ENCODE results near the gene EXOC3L2. TPM values are rescaled to one million over a fixed set of nuclear protein-coding genes. Genes with fewer than 3 reads are reported as not detected.

The EXOC3L2 gene
- total RNA-seq, 1 experiment from 2014 or later, result not detected

DNA sequence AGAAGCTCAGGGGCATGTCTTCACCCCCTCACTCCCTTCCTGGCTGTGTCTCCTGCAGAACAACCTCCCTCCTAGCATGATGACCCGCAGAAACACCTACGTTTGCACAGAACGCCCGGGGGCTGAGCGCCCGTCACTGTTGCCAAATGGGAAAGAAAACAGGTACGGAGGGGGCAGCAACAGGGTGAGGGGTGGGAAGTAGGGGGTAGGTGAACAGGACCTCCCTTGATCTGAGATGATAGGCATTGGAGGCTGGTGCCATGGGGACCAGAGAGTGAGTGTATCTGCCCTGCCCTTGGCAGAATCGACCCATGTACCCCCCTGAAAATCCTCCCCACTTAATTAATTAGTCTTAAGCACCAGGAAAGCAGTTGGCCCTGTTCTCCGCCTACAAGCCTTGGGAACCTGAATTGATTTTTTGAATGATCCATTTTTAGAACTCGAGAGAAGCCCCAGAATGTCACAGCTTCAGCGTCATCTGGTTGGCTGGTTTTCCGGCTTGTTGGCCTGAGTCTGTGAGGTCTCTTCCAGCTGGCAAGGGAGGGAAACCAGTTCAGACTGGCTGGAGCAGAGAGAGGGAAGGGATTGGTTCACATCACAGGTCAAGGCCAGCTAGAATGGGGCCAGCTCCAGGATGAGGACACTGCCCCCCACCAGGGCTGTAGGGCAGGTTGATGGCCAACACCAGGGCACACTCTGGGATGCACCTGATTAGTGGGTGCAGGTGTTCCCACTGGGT is 49.3 kb upstream of the EXOC3L2 start (continued):
- TF ChIP-seq ZNF274 (IDR thresholded peaks at IDR 0.05; ENCODE audit: low read depth, low read length), result no peak
- no peak for TF ChIP-seq SP1 (IDR thresholded peaks at IDR 0.05; ENCODE audit: low read depth)

DNA sequence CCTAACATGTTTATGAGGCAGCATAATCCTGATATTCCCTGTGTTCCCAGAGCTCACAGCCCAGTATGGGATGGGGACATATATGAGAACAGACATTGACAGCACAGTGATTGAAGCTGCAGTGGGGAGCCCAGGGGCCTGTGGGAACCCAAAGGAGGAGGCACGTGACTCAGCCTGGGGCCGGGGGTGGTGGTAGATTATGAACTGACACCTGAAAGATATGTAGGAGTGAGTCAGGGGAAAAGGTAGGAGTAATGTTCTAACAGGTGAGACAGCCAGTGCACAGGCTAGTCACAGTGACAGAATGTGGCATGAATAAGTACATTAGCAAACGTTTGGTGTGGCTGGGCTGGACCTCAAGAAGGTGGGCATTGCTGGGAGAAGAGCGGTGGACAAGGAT is 48.5 kb upstream of the EXOC3L2 start:
- peaks cover 4% of the 10 kb centered on the region in 2 experiments; a peak in 1 of 4 replicates for H3K36me3 ChIP-seq (ENCODE audit: control insufficient read depth in 1 of 2, insufficient read depth in 2 of 2, low read length in 2 of 2)
- intact Hi-C loops (cut with micrococcal nuclease), result no loop called here
- H3K9me2 ChIP-seq (ENCODE audit: insufficient read depth), result no peaks in the 10 kb centered on the region
- peak overlapping the region; percentile 23 for H3K4me2 ChIP-seq (ENCODE audit: low read length)
- no peak for TF ChIP-seq JUND (IDR thresholded peaks at IDR 0.05)
- TF ChIP-seq SRF (IDR thresholded peaks at IDR 0.05; ENCODE audit: low read depth), result no peak
- TF ChIP-seq, protein P1, sequence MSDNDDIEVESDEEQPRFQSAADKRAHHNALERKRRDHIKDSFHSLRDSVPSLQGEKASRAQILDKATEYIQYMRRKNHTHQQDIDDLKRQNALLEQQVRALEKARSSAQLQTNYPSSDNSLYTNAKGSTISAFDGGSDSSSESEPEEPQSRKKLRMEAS (IDR thresholded peaks at IDR 0.05), result no peak
- TF ChIP-seq, protein P2, sequence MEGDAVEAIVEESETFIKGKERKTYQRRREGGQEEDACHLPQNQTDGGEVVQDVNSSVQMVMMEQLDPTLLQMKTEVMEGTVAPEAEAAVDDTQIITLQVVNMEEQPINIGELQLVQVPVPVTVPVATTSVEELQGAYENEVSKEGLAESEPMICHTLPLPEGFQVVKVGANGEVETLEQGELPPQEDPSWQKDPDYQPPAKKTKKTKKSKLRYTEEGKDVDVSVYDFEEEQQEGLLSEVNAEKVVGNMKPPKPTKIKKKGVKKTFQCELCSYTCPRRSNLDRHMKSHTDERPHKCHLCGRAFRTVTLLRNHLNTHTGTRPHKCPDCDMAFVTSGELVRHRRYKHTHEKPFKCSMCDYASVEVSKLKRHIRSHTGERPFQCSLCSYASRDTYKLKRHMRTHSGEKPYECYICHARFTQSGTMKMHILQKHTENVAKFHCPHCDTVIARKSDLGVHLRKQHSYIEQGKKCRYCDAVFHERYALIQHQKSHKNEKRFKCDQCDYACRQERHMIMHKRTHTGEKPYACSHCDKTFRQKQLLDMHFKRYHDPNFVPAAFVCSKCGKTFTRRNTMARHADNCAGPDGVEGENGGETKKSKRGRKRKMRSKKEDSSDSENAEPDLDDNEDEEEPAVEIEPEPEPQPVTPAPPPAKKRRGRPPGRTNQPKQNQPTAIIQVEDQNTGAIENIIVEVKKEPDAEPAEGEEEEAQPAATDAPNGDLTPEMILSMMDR (IDR thresholded peaks at IDR 0.05 in 2 of 3, conservative IDR thresholded peaks at IDR 0.05 in 1 of 3; ENCODE audit: borderline replicate concordance in 1 of 3, insufficient read depth in 1 of 3, low read depth in 2 of 3, low read length in 2 of 3), result no peak
- TF ChIP-seq, protein P3, sequence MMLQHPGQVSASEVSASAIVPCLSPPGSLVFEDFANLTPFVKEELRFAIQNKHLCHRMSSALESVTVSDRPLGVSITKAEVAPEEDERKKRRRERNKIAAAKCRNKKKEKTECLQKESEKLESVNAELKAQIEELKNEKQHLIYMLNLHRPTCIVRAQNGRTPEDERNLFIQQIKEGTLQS (IDR thresholded peaks at IDR 0.05), result no peak
- TF ChIP-seq ZNF274 (IDR thresholded peaks at IDR 0.05; ENCODE audit: low read depth, low read length), result no peak
- TF ChIP-seq ELF1 (IDR thresholded peaks at IDR 0.05; ENCODE audit: borderline replicate concordance, low read depth), result no peak
- TF ChIP-seq CEBPB (IDR thresholded peaks at IDR 0.05; ENCODE audit: low read depth), result no peak
- TF ChIP-seq, protein P4, sequence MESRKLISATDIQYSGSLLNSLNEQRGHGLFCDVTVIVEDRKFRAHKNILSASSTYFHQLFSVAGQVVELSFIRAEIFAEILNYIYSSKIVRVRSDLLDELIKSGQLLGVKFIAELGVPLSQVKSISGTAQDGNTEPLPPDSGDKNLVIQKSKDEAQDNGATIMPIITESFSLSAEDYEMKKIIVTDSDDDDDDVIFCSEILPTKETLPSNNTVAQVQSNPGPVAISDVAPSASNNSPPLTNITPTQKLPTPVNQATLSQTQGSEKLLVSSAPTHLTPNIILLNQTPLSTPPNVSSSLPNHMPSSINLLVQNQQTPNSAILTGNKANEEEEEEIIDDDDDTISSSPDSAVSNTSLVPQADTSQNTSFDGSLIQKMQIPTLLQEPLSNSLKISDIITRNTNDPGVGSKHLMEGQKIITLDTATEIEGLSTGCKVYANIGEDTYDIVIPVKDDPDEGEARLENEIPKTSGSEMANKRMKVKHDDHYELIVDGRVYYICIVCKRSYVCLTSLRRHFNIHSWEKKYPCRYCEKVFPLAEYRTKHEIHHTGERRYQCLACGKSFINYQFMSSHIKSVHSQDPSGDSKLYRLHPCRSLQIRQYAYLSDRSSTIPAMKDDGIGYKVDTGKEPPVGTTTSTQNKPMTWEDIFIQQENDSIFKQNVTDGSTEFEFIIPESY (IDR thresholded peaks at IDR 0.05; ENCODE audit: extremely low read depth, insufficient replicate concordance, low read length), result no peak
- no peak for TF ChIP-seq CBX3 (IDR thresholded peaks at IDR 0.05; ENCODE audit: low read depth)
- TF ChIP-seq TCF7L2 (IDR thresholded peaks at IDR 0.05; ENCODE audit: borderline replicate concordance, extremely low read depth, insufficient read depth, insufficient read length), result no peak
- TF ChIP-seq EZH2 (IDR thresholded peaks at IDR 0.05), result no peak
- TF ChIP-seq POLR2A (IDR thresholded peaks at IDR 0.05; ENCODE audit: borderline replicate concordance, extremely low read depth, insufficient read depth, insufficient read length), result no peak
- TF ChIP-seq, protein P5, sequence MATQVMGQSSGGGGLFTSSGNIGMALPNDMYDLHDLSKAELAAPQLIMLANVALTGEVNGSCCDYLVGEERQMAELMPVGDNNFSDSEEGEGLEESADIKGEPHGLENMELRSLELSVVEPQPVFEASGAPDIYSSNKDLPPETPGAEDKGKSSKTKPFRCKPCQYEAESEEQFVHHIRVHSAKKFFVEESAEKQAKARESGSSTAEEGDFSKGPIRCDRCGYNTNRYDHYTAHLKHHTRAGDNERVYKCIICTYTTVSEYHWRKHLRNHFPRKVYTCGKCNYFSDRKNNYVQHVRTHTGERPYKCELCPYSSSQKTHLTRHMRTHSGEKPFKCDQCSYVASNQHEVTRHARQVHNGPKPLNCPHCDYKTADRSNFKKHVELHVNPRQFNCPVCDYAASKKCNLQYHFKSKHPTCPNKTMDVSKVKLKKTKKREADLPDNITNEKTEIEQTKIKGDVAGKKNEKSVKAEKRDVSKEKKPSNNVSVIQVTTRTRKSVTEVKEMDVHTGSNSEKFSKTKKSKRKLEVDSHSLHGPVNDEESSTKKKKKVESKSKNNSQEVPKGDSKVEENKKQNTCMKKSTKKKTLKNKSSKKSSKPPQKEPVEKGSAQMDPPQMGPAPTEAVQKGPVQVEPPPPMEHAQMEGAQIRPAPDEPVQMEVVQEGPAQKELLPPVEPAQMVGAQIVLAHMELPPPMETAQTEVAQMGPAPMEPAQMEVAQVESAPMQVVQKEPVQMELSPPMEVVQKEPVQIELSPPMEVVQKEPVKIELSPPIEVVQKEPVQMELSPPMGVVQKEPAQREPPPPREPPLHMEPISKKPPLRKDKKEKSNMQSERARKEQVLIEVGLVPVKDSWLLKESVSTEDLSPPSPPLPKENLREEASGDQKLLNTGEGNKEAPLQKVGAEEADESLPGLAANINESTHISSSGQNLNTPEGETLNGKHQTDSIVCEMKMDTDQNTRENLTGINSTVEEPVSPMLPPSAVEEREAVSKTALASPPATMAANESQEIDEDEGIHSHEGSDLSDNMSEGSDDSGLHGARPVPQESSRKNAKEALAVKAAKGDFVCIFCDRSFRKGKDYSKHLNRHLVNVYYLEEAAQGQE (IDR thresholded peaks at IDR 0.05; ENCODE audit: low read depth), result no peak
- TF ChIP-seq RAD21 (IDR thresholded peaks at IDR 0.05; ENCODE audit: low read depth), result no peak
- no peak for TF ChIP-seq EGR1 (IDR thresholded peaks at IDR 0.05; ENCODE audit: low read depth)
- no peak for TF ChIP-seq SP1 (IDR thresholded peaks at IDR 0.05; ENCODE audit: low read depth)
- TF ChIP-seq SIN3A (IDR thresholded peaks at IDR 0.05; ENCODE audit: low read depth), result no peak
- H3K9me3 ChIP-seq (ENCODE audit: control insufficient read depth in 1 of 2, insufficient read depth in 1 of 2, low read depth in 1 of 2, low read length in 2 of 2), result no peaks in the 10 kb centered on the region
- no peak overlapping the region for H2AFZ ChIP-seq (ENCODE audit: low read depth, low read length, poor library complexity, severe bottlenecking)
- no peaks in the 10 kb centered on the region for H3K27me3 ChIP-seq (ENCODE audit: insufficient read depth, low read length)
- peaks cover 3 to 24% of the 10 kb centered on the region in 2 experiments; a peak in 3 of 4 replicates for H3K4me1 ChIP-seq (ENCODE audit: control insufficient read depth in 1 of 2, insufficient read depth in 2 of 2, low read length in 2 of 2)
- ATAC-seq (peak; percentile 56), DNase-seq (ENCODE audit: low read depth, low spot score) (no peak)
- no peak overlapping the region for H3K9ac ChIP-seq (ENCODE audit: low read length)
- BruUV-seq (replicated peaks), result no TSS peak
- ChIA-PET POLR2A (no interaction called here), CTCF (no interaction called here), RAD21 (ENCODE audit: low non-redundant PET in 1 of 2, low total read pairs in 2 of 2, uncharacterized antibody in 2 of 2, unreplicated experiment in 2 of 2) (no interaction called here)
- H3K4me3 ChIP-seq (replicated peaks in 1 of 2; ENCODE audit: low read depth in 1 of 2, low read length in 2 of 2), result no peak overlapping the region
- no peak overlapping the region for H3K27ac ChIP-seq (ENCODE audit: low read depth, low read length)
- no peaks in the 10 kb centered on the region for H4K20me1 ChIP-seq (ENCODE audit: insufficient read depth)
- H3K79me2 ChIP-seq (ENCODE audit: insufficient read depth, low read length), result no peaks in the 10 kb centered on the region

All from HCT116 (cell line).